Rectal smooth muscle tissue (tissue), 1 donor: ENCODE measurements around the gene VTI1A.
"Not testable (repeated sequence)": the region's sequence is repeated elsewhere in the genome, so short reads cannot be mapped to it uniquely, and the experiment has no call there.

ENCODE experiments used
- H3K27ac ChIP-seq: one replicate; pipeline ENCODE4 v1.7.0; 2013; ENCODE audit warnings: low read depth, low read length, inconsistent platforms
- H3K27me3 ChIP-seq: one replicate; pipeline ENCODE4 v1.7.0; 2013; ENCODE audit warnings: low read length; ENCODE audit not compliant: control insufficient read depth, insufficient read depth
- H3K36me3 ChIP-seq: one replicate; pipeline ENCODE4 v1.7.0; 2013; ENCODE audit warnings: low read length; ENCODE audit not compliant: control insufficient read depth, insufficient read depth
- H3K4me1 ChIP-seq: one replicate; pipeline ENCODE4 v1.7.0; 2013; ENCODE audit warnings: low read length; ENCODE audit not compliant: control insufficient read depth, insufficient read depth
- H3K4me3 ChIP-seq: one replicate; pipeline ENCODE4 v1.7.0; 2013; ENCODE audit warnings: low read length
- H3K9ac ChIP-seq: one replicate; pipeline ENCODE4 v1.7.0; 2013; ENCODE audit warnings: low read length

Gene VTI1A

GRCh38 chr10:112588225-112588990 lies 141.4 kb downstream of the VTI1A start:
- no peak overlapping the region for H3K9ac ChIP-seq
- peaks cover 3% of the 10 kb centered on the region for H3K4me1 ChIP-seq
- H3K27ac ChIP-seq = no peak overlapping the region
- H3K27me3 ChIP-seq = no peaks in the 10 kb centered on the region
- H3K4me3 ChIP-seq = no peak overlapping the region
- no peaks in the 10 kb centered on the region for H3K36me3 ChIP-seq

- Histone ChIP-seq H3K27ac (no peak overlapping the region), H3K27me3 (no peaks in the 10 kb centered on the region), H3K9ac (no peak overlapping the region), H3K4me3 (no peak overlapping the region), H3K36me3 (no peaks in the 10 kb centered on the region), H3K4me1 (peaks cover 3% of the 10 kb centered on the region)
These were observed 142.1 kb downstream of the VTI1A start for GRCh38 chr10:112589081-112589480.

DNA sequence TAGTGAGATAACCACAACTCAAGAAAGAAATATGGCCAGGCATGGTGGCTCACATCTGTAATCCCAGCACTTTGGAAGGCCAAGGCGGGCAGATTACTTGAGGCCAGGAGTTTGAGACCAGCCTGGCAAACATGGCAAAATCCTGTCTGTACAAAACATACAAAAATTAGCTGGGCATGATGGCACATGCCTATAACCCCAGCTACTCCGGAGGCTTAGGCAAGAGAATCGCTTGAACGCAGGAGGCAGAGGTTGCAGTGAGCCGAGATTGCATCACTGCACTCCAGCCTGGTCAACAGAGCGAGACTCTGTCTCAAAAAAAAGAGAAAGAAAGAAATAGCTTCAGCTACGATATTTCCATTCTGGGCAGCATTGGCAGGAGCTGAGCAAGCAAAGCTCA lies 143.8 kb downstream of the VTI1A start:
- not testable (repeated sequence) for H3K4me3 ChIP-seq, H3K27me3 ChIP-seq, H3K9ac ChIP-seq, H3K27ac ChIP-seq, H3K36me3 ChIP-seq, H3K4me1 ChIP-seq

GRCh38 chr10:112593023-112593422 lies 146.0 kb downstream of the VTI1A start:
- Histone ChIP-seq H3K4me1 (no peaks in the 10 kb centered on the region), H3K36me3 (no peaks in the 10 kb centered on the region), H3K27me3 (no peaks in the 10 kb centered on the region), H3K4me3 (no peak overlapping the region), H3K9ac (no peak overlapping the region), H3K27ac (no peak overlapping the region)

GRCh38 chr10:112601214-112602090 lies 154.4 kb downstream of the VTI1A start:
- no peak overlapping the region for H3K9ac ChIP-seq
- no peaks in the 10 kb centered on the region for H3K27me3 ChIP-seq
- no peak overlapping the region for H3K27ac ChIP-seq
- H3K36me3 ChIP-seq = no peaks in the 10 kb centered on the region
- no peak overlapping the region for H3K4me3 ChIP-seq
- no peaks in the 10 kb centered on the region for H3K4me1 ChIP-seq

DNA sequence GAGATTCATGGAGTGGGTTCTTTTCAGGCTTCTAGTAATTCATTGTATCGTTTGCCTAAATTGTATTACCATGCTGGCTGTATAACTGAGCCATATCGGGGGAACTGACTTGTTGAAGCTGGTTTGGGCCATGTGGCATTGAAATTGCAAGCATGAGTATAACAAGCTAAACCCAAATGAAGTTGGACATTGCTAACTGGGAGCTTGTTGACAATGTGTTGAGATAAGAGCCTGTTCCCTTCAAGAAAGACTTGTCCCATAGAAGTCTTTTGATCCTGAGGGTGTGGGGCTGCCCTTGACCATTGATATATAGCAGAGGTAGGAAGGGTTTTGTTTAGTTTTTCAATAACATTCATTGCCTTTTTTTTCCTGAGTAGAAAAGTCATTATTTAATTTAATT lies 156.0 kb downstream of the VTI1A start:
- no peaks in the 10 kb centered on the region for H3K4me1 ChIP-seq

DNA sequence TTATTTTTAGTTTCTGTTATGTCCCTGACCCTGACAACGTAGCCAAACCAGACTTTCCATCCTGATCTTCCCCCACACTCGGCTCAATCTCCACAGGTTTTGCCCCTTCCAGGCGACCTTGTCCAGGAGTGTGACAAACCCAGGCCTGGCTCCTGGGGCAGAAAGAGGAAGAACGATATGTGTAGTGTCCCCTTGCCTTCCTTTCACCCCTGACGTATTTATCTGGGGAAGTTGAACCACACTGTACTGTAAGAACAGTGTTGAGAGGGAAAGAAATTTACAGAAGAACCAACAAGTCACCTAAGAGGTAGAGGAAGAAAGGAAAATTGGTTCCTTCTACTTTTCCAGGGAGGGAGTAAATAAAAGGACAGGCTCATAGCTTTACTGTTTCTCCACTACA lies 158.0 kb downstream of the VTI1A start:
- Histone ChIP-seq H3K4me3 (no peak overlapping the region), H3K27ac (no peak overlapping the region), H3K27me3 (no peaks in the 10 kb centered on the region), H3K9ac (no peak overlapping the region), H3K36me3 (no peaks in the 10 kb centered on the region), H3K4me1 (no peaks in the 10 kb centered on the region)

More for the DNA sequence above, 156.0 kb downstream of the VTI1A start:
- H3K4me3 ChIP-seq = no peak overlapping the region
- no peaks in the 10 kb centered on the region for H3K36me3 ChIP-seq
- H3K27me3 ChIP-seq = no peaks in the 10 kb centered on the region
- no peak overlapping the region for H3K27ac ChIP-seq
- no peak overlapping the region for H3K9ac ChIP-seq

DNA sequence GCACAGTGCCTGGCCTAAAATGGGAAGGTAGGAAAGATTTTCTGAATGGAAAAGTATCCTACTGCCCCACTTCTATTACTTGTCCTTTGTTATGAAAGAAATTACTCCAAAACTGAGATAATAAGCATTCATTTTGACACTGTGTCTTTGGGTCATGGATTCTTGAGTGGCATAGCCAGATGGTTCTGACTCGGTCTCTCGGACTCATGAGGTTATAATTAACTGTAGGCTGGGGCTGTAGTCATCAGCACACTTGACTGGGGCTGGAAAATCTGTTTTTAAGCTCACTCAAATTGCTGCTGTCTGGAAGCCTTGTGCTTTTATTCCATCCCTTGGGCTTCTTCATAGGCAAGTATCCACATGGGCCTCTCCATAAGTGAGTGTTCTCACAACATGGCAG lies 160.5 kb downstream of the VTI1A start:
- Histone ChIP-seq H3K27me3 (no peaks in the 10 kb centered on the region), H3K4me1 (no peaks in the 10 kb centered on the region), H3K36me3 (no peaks in the 10 kb centered on the region), H3K27ac (no peak overlapping the region), H3K4me3 (no peak overlapping the region), H3K9ac (no peak overlapping the region)

GRCh38 chr10:112613620-112614019 lies 166.6 kb downstream of the VTI1A start:
- Histone ChIP-seq H3K27ac (no peak overlapping the region), H3K4me3 (no peak overlapping the region), H3K27me3 (no peaks in the 10 kb centered on the region), H3K4me1 (no peaks in the 10 kb centered on the region), H3K9ac (no peak overlapping the region), H3K36me3 (no peaks in the 10 kb centered on the region)

GRCh38 chr10:112614072-112614471 lies 167.1 kb downstream of the VTI1A start:
- Histone ChIP-seq H3K36me3 (no peaks in the 10 kb centered on the region), H3K27me3 (no peaks in the 10 kb centered on the region), H3K4me3 (no peak overlapping the region), H3K9ac (no peak overlapping the region), H3K27ac (no peak overlapping the region), H3K4me1 (no peaks in the 10 kb centered on the region)

DNA sequence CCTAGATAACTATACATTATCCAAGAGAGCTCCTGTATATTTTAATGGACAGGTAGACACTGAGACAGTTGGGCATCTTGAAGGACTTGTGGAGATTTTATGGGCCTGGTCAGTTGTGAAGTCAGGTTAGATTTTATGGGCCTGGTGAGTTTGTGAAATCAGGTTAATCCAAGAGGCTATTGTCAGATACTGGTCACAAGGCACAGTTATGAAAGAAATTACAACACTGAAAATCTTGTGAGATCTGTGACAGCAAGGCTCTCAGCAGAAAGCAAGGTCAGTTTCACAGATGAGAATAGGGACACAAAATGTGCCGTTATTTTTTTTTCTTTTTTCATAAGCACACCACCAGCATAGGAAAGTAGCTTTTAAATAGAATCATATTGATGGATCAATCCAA lies 167.6 kb downstream of the VTI1A start:
- Histone ChIP-seq H3K4me1 (no peaks in the 10 kb centered on the region), H3K27ac (no peak overlapping the region), H3K9ac (no peak overlapping the region), H3K27me3 (no peaks in the 10 kb centered on the region), H3K36me3 (no peaks in the 10 kb centered on the region), H3K4me3 (no peak overlapping the region)

DNA sequence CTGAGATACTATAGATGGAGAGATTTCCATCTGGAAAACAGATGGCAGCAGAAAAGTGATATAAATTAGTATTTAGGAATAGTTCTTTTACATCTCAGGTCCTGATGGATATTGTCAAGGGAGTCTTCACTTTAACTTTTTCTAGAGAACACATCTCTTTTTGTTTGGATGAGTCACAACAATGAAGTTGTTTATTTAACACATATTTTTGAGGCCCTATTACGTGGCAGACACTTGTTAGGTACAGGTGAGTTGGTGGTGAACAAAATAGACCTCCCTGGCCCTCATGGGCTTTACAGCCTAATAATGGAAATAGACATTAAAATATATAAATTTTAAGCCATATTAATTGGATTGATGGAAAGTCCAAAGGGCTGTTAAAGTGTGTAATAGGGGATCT lies 168.3 kb downstream of the VTI1A start:
- Histone ChIP-seq H3K36me3 (no peaks in the 10 kb centered on the region), H3K9ac (no peak overlapping the region), H3K27ac (no peak overlapping the region), H3K4me3 (no peak overlapping the region), H3K4me1 (no peaks in the 10 kb centered on the region), H3K27me3 (no peaks in the 10 kb centered on the region)
